Rectal smooth muscle tissue (tissue), 1 donor: ENCODE results near the gene ACAN.

ENCODE experiments used
- H3K27ac ChIP-seq: one replicate; pipeline ENCODE4 v1.7.0; 2013; ENCODE audit warnings: low read depth, low read length, inconsistent platforms
- H3K27me3 ChIP-seq: one replicate; pipeline ENCODE4 v1.7.0; 2013; ENCODE audit warnings: low read length; ENCODE audit not compliant: control insufficient read depth, insufficient read depth
- H3K36me3 ChIP-seq: one replicate; pipeline ENCODE4 v1.7.0; 2013; ENCODE audit warnings: low read length; ENCODE audit not compliant: control insufficient read depth, insufficient read depth
- H3K4me1 ChIP-seq: one replicate; pipeline ENCODE4 v1.7.0; 2013; ENCODE audit warnings: low read length; ENCODE audit not compliant: control insufficient read depth, insufficient read depth
- H3K4me3 ChIP-seq: one replicate; pipeline ENCODE4 v1.7.0; 2013; ENCODE audit warnings: low read length
- H3K9ac ChIP-seq: one replicate; pipeline ENCODE4 v1.7.0; 2013; ENCODE audit warnings: low read length

The ACAN gene

GRCh38 chr15:88902221-88902835, 99.1 kb downstream of the ACAN start:
- no peaks in the 10 kb centered on the region for H3K36me3 ChIP-seq

DNA sequence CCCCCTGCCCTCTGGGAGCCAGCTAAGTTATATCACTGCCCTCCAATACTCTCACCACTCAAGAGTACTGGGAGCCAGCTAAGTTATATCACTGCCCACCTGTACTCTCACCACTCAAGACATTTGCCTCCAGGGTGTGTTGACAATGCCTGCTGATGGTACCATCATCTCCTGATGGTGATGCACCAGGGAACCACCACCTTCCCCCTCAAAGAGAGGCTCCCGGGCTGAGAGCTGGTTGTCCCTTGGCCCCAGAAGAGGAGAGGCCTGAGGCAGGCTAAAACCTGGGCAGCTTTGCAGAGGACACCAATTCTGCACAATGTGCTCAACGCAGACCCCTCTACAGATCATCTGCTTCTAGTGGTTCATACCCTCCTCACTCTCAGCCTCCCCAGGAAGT, 99.6 kb downstream of the ACAN start:
- Histone ChIP-seq H3K4me1 (peaks cover under 1% of the 10 kb centered on the region), H3K4me3 (no peak overlapping the region), H3K9ac (no peak overlapping the region), H3K36me3 (no peaks in the 10 kb centered on the region), H3K27ac (no peak overlapping the region), H3K27me3 (no peaks in the 10 kb centered on the region)

More at GRCh38 chr15:88902221-88902835, 99.1 kb downstream of the ACAN start:
- Histone ChIP-seq H3K27ac (no peak overlapping the region), H3K27me3 (no peaks in the 10 kb centered on the region), H3K4me1 (peaks cover 4% of the 10 kb centered on the region), H3K4me3 (no peak overlapping the region), H3K9ac (no peak overlapping the region)

DNA sequence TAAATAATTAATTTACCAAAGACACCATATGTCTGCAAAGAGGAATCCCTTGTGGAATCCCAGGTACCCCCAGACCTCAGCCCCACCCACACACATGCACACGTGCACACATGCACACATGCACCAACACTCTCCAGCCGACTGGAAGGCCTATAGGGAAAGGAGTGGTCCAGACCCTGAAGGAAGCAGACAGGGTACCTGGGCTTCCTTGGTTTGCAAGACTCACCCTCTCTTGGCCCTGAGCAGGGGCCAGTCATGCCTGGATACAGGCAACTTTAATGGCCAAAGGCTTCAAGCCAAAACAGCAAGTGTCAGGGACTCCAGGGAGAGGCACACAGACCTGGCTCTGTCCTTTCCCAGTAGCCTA, 101.0 kb downstream of the ACAN start:
- Histone ChIP-seq H3K4me3 (no peak overlapping the region), H3K9ac (no peak overlapping the region), H3K36me3 (no peaks in the 10 kb centered on the region), H3K27me3 (no peaks in the 10 kb centered on the region), H3K27ac (no peak overlapping the region), H3K4me1 (no peaks in the 10 kb centered on the region)

- Histone ChIP-seq H3K4me3 (no peak overlapping the region), H3K36me3 (no peaks in the 10 kb centered on the region), H3K27ac (no peak overlapping the region), H3K27me3 (no peaks in the 10 kb centered on the region), H3K4me1 (no peaks in the 10 kb centered on the region), H3K9ac (no peak overlapping the region)
These were observed 101.5 kb downstream of the ACAN start for GRCh38 chr15:88904624-88905327.

- Histone ChIP-seq H3K27ac (no peak overlapping the region), H3K4me1 (no peaks in the 10 kb centered on the region), H3K9ac (no peak overlapping the region), H3K36me3 (no peaks in the 10 kb centered on the region), H3K27me3 (no peaks in the 10 kb centered on the region), H3K4me3 (no peak overlapping the region)
These were observed 102.3 kb downstream of the ACAN start for GRCh38 chr15:88905576-88905975.

- Histone ChIP-seq H3K9ac (no peak overlapping the region), H3K36me3 (no peaks in the 10 kb centered on the region)
These were observed 102.9 kb downstream of the ACAN start for GRCh38 chr15:88906130-88906529.

DNA sequence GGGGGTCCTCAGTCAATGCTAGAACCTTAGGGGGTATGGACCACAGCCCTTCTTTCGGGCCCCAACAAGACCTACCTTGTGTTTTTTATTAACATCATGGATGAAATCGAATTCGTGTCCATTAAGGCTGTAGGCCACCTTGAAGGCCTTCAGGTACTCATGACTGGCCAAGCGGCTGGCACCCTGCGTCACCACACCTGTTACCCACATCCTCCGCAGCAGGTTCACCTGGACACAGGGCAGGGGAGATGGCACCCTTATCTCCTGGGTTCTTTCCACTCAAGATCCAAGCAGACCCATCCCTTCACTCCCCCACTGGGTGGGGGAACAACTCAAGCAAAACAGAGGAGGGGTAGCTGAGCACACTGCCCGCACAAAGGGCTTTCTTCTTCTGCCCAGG, 103.3 kb downstream of the ACAN start:
- no peak overlapping the region for H3K27ac ChIP-seq
- H3K4me1 ChIP-seq: no peaks in the 10 kb centered on the region
- H3K36me3 ChIP-seq: no peaks in the 10 kb centered on the region
- H3K4me3 ChIP-seq: no peak overlapping the region
- no peaks in the 10 kb centered on the region for H3K27me3 ChIP-seq
- H3K9ac ChIP-seq: no peak overlapping the region

More at GRCh38 chr15:88906130-88906529, 102.9 kb downstream of the ACAN start:
- H3K27ac ChIP-seq: no peak overlapping the region
- no peak overlapping the region for H3K4me3 ChIP-seq
- H3K27me3 ChIP-seq: no peaks in the 10 kb centered on the region
- no peaks in the 10 kb centered on the region for H3K4me1 ChIP-seq

GRCh38 chr15:88907111-88907510, 103.9 kb downstream of the ACAN start:
- no peaks in the 10 kb centered on the region for H3K36me3 ChIP-seq

GRCh38 chr15:88908123-88908522, 104.9 kb downstream of the ACAN start:
- Histone ChIP-seq H3K4me1 (no peaks in the 10 kb centered on the region), H3K27me3 (no peaks in the 10 kb centered on the region), H3K4me3 (no peak overlapping the region), H3K9ac (no peak overlapping the region), H3K36me3 (no peaks in the 10 kb centered on the region), H3K27ac (no peak overlapping the region)

More at GRCh38 chr15:88907111-88907510, 103.9 kb downstream of the ACAN start:
- H3K9ac ChIP-seq: no peak overlapping the region
- no peaks in the 10 kb centered on the region for H3K4me1 ChIP-seq
- H3K4me3 ChIP-seq: no peak overlapping the region
- H3K27me3 ChIP-seq: no peaks in the 10 kb centered on the region
- H3K27ac ChIP-seq: no peak overlapping the region

- Histone ChIP-seq H3K27ac (no peak overlapping the region), H3K9ac (no peak overlapping the region), H3K4me3 (no peak overlapping the region), H3K27me3 (no peaks in the 10 kb centered on the region), H3K36me3 (no peaks in the 10 kb centered on the region), H3K4me1 (peaks cover 2% of the 10 kb centered on the region)
These were observed 105.7 kb downstream of the ACAN start for GRCh38 chr15:88908697-88909621.

DNA sequence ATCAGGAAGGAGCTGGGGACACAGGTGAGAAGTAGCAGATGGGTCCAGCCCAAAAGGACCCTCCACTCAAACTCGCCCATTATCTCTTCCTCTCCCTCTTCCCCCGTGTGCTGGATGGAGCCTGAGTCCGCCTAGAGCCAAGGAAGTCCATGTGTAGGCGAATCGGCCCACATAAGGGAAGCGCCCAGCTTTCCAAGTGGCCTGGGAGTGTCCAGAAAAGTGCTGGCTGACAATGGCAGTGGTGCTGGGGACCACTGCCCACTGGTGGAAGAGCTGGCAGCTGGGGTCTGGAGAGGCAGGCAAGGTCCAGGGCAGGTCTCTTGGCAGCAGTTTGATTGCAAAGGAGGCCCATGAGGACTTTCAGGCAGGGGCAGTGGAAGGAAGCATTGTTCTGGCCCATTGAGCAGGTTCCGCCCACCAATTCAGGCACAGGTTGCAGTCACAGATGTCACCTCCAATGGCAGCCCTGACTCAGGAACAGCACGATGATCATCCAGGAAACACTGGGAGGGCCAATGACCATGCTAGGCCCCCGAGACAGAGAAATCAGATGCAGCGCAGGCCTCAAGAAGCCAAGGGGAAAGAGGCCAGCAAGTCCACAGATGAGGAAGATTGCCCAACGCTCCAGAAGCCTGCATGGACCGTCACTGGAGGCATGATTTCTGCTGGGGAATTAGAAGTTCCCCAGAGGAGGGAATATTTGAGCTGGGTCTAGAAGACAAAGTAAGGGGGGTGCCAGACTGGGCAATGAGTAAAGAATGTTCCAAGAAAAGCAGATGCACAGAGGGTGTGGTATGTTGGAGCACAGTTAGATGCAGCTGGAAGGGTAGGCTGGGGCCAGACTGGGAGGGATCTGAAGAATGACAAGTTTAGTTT, 107.0 kb downstream of the ACAN start:
- H3K27me3 ChIP-seq: no peaks in the 10 kb centered on the region
- H3K4me3 ChIP-seq: no peak overlapping the region
- no peak overlapping the region for H3K9ac ChIP-seq
- peaks cover 2% of the 10 kb centered on the region for H3K4me1 ChIP-seq
- no peaks in the 10 kb centered on the region for H3K36me3 ChIP-seq
- H3K27ac ChIP-seq: no peak overlapping the region

GRCh38 chr15:88911766-88912118, 108.5 kb downstream of the ACAN start:
- no peak overlapping the region for H3K27ac ChIP-seq
- peaks cover 2% of the 10 kb centered on the region for H3K27me3 ChIP-seq
- peaks cover 2% of the 10 kb centered on the region for H3K4me1 ChIP-seq
- H3K4me3 ChIP-seq: peak overlapping the region; percentile 78
- no peaks in the 10 kb centered on the region for H3K36me3 ChIP-seq
- H3K9ac ChIP-seq: no peak overlapping the region
